Fibroblast of upper back skin (primary cell): Measurements from ENCODE around the gene TSPEAR.
"Not testable (repeated sequence)": the region's sequence is repeated elsewhere in the genome, so short reads cannot be mapped to it uniquely, and the experiment has no call there.

Experiments
- DNase-seq: peaks from one replicate; pipeline ENCODE4 v3.0.0-alpha.2; 2013

The TSPEAR gene

GRCh38 chr21:44700101-44701022 is 11.0 kb downstream of the TSPEAR start:
- DNase-seq = no peak

- DNase-seq = no peak
These were observed 11.8 kb downstream of the TSPEAR start for GRCh38 chr21:44699502-44700001.

GRCh38 chr21:44697811-44698734 is 13.3 kb downstream of the TSPEAR start:
- DNase-seq = no peak

GRCh38 chr21:44697172-44697810 is 14.1 kb downstream of the TSPEAR start, which contains the start of gene KRTAP10-12:
Gene KRTAP10-12, plus strand, starts transcription at chr21:44697172. Its CDS starts 30 bp downstream, at chr21:44697202.
- DNase-seq = not testable (repeated sequence)

- no peak for DNase-seq
These were observed 14.8 kb downstream of the TSPEAR start for GRCh38 chr21:44696572-44696971.

GRCh38 chr21:44695641-44696040 is 15.7 kb downstream of the TSPEAR start:
- DNase-seq = no peak

- no peak for DNase-seq
These were observed 16.2 kb downstream of the TSPEAR start for GRCh38 chr21:44695184-44695583.

- DNase-seq = no peak
These were observed 16.6 kb downstream of the TSPEAR start for GRCh38 chr21:44694776-44695175.

- DNase-seq = no peak
These were observed 18.4 kb downstream of the TSPEAR start for GRCh38 chr21:44692798-44693512.

GRCh38 chr21:44691686-44692085 is 19.7 kb downstream of the TSPEAR start:
- DNase-seq = no peak

GRCh38 chr21:44689740-44690139 is 21.6 kb downstream of the TSPEAR start:
- DNase-seq = not testable (repeated sequence)

- DNase-seq = no peak
These were observed 23.7 kb downstream of the TSPEAR start for GRCh38 chr21:44687671-44688070.

GRCh38 chr21:44686843-44687561 is 24.4 kb downstream of the TSPEAR start:
- no peak for DNase-seq

- no peak for DNase-seq
These were observed 25.2 kb downstream of the TSPEAR start for GRCh38 chr21:44686000-44686781.

GRCh38 chr21:44685050-44685449 is 26.3 kb downstream of the TSPEAR start:
- not testable (repeated sequence) for DNase-seq

GRCh38 chr21:44684483-44684882 is 26.9 kb downstream of the TSPEAR start:
- no peak for DNase-seq

GRCh38 chr21:44684077-44684476 is 27.3 kb downstream of the TSPEAR start:
- no peak for DNase-seq

- DNase-seq = no peak
These were observed 28.7 kb downstream of the TSPEAR start for GRCh38 chr21:44682580-44683151.

- DNase-seq = no peak
These were observed 29.4 kb downstream of the TSPEAR start, which contains the start of gene KRTAP12-1 for GRCh38 chr21:44681861-44682579. Gene KRTAP12-1, minus strand, starts transcription at chr21:44682163. Its CDS starts 40 bp downstream, at chr21:44682123.
